Erythroblast (primary cell): ENCODE measurements around the gene ZP1.

Source experiments
- GATA1 ChIP-seq: IDR thresholded peaks from 2 replicates; pipeline ENCODE4 v1.6.1; 2011; ENCODE audit warnings: low read depth, mild to moderate bottlenecking, control low read depth, low read length, moderate library complexity
- POLR2A ChIP-seq: IDR thresholded peaks from 2 replicates; pipeline ENCODE4 v1.6.1; 2011; ENCODE audit warnings: mild to moderate bottlenecking, low read length

DNA sequence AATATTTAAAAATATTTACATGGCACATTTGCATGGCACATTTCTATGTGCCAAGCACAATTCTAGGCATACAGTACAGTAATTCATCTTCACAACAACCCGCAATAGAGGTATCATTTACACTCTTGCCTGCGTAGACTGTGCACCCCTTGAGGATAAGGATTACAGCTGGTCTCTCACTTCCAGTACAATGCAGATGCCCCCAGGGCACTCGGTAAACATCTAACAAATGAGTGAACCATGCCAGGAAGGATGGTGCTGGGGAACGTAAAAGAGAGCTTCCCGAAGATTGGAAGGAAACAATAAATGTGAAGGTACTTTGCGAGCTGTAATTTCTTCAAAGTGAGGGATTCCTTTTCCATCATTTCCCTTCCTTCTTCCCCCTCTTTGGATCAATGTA, 37.7 kb downstream of the ZP1 start:
- TF ChIP-seq POLR2A (no peak), GATA1 (no peak)
